GM03348 (cell line): ENCODE data around the gene TSPAN33.
A peak's percentile ranks its signal among the peaks of the same experiment; 100 is the strongest.
"Not testable (repeated sequence)": the region's sequence is repeated elsewhere in the genome, so short reads cannot be mapped to it uniquely, and the experiment has no call there.

Experiments
- DNase-seq: peaks from one replicate; pipeline ENCODE4 v3.0.0; 2012; ENCODE audit warnings: low spot score

Gene TSPAN33

DNA sequence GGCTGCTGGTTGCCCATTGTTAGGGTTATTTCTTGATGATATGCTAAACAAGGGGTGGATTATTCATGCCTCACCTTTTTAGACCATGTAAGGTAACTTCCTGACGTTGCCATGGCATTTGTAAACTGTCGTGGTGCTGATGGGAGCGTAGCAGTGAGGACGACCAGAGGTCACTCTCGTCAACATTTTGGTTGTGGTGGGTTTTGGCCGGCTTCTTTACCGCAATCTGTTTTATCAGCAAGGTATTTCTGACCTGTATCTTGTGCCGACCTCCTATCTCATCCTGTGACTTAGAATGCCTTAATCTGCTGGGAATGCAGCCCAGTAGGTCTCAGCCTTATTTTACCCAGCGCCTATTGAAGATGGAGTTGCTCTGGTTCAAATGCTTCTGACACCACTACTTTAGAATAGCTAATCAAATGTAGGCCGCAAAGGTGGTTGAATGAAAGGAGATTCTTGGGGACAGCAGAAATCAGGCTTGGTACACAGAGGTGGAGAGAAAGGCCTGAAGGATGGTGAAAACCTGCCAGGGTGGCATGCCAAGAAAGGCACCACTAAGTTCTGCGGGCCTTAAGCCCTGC, 26.0 kb downstream of the TSPAN33 start:
- DNase-seq = no peak

DNA sequence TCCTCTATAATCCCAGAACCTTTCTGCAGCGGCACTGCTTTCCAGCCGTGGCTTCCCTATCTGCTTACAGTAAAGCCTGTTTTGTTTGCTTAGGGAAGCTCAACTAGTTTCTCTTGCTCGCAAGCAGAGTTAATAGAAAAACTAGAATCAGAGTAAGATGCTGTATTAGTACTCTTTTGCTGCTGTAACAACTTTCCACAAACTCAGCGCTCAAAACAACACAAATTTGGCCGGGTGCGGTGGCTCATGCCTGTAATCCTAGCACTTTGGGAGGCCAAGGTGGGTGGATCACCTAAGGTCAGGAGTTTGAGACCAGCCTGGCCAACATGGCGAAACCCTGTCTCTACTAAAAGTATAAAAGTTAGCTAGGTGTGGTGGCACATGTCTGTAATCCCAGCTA, 29.4 kb downstream of the TSPAN33 start:
- DNase-seq = not testable (repeated sequence)

DNA sequence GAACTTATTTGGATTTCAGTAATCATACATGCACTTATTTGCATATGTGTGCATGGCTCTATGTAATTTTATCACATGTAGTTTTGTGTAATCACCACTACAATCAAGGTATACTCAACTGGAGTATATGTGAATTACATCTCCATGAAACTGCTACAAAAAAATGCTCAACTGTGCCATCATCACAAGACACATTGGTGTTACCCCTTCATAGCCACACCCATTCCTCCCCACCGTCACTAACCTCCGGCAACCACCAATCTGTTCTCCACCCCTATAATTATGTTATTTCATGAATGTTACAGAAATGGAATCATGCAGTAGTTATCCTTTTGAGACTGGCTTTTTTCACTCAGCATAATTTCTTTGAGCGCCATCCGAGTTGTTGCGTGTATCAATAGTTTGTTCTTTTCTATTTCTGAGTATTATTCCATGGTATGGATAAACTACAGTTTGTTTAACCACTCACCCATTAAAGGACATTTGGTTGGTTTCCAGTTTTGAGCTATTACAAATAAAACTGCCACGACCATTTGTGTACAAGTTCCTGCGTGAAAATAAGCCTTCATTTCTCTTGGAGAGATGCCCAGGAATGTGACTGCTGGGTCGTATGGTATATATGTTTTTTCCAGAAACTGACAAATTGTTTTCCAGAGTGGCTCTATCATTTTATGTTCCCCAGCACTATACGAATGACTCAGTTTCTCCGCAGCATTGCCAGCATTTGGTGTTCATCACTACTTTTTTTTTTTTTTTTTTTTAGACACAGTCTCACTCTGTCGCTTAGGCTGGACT, 32.6 kb downstream of the TSPAN33 start:
- DNase-seq = no peak

DNA sequence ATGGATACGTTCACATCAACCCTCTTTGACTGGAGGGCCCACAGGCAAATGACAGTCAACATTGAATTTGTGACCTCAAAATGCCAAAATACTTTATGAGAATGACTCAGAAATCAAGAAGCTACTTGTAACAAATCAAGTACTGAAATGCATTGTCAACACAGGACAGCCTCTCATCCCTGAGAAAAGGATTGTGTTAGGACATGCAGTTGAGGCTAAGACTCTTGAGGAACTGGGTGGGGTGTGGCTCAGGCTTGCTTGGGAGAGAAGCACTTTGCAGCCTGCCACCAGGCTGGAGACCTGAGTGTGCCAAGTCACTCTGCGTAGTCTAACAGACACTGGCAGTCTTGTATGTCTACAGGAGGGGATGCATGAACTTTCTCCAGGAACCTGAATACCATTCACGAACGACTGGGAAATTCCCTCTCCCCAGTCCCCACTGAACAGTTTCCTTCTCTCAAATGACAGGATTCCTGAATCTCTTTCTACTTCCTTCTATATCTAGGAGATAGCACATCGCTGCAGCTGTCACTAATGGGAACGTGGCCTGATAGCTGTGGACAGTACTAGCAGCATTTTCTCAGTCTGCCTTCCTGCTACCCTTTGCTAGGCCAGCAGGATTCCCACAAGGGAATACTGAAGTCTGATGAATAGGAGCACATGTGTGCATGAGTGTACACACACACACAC, 40.6 kb downstream of the TSPAN33 start:
- DNase-seq = no peak

DNA sequence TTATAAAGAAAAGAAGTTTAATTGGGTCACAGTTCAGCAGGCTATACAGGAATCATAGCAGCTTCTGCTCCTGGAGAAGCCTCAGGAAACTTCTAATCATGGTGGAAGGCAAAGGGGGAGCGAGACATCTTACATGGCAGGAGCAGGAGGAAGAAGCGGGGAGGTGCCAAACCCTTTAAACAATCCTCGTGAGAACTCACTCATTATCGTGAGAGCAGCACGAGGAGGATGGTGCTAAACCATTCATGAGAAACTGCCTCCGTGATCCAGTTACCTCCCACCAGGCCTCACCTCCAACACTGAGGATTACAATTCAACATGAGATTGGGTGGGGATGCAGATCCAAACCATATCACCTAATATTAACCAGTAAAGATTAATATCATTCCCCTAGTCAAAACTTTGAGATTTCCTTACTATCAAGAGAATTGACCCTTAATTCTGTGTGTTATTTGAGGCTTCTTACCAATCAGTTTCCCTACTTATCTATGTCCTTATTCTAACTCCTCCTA, 42.3 kb downstream of the TSPAN33 start:
- DNase-seq = no peak

DNA sequence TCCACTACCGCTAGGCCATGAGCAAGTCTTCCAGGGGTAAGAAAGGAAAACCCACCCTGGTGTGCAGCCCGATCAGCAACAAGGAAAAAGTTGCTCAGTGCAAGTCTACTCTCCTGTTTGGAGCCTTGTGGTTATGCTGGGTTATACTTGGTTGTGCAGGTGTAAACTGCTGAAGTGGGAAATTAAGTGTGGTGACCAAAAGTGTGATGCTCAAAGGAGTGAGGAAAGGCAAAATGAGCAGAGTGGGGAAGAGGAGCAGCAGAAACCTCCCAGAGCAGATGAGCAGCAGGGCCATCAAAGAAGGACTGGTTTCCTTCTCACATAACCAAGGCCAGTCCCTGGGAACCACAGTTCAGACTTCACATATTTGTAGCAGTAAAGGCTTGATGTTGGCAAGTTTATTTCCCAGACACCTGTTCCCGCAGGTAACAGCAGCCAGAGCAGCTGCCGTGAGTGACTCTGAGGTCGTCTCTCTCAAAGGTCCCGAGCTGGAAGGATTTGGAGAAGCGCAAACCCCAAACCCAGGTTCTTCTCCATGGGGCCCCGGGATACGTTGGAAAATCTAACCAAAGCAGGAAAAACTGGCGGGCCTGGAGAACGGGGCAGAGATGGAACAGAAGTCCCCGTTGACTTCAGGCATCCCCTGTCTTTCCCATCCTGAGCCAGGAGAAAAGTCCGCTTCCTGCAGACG, 43.3 kb downstream of the TSPAN33 start:
- no peak for DNase-seq

DNA sequence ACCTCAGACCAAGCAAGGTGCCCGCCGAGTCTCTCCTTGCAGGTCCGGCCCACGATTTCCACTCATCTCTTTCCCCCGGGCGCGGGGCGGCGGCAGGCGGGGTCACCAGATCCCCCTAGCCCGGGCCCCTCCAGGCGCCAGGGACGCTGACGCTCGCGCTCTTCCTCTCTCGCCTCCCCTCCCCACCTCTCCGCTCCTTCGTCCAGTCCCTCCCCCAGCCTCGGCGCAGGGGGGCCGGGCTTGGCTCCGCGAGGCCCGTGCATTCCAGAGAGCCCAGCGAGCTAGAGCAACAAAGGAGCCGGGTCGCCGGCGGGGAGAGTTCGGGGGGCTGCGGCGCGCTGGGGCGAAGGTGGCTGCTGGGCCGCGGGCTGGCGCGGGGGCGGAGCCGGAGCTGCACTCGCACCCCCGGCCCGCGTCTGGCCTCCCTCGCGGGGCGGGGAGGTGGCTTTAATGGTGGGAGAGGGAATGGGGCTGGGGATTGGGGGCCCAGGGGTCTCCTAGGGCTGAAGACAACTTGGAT, 43.9 kb downstream of the TSPAN33 start, which contains the start of gene SMO:
SMO (plus strand) TSS at position 262 of the 520 bp plus-strand sequence. CDS start 519 bp downstream, outside the sequence.
- DNase-seq = peak; percentile 68

DNA sequence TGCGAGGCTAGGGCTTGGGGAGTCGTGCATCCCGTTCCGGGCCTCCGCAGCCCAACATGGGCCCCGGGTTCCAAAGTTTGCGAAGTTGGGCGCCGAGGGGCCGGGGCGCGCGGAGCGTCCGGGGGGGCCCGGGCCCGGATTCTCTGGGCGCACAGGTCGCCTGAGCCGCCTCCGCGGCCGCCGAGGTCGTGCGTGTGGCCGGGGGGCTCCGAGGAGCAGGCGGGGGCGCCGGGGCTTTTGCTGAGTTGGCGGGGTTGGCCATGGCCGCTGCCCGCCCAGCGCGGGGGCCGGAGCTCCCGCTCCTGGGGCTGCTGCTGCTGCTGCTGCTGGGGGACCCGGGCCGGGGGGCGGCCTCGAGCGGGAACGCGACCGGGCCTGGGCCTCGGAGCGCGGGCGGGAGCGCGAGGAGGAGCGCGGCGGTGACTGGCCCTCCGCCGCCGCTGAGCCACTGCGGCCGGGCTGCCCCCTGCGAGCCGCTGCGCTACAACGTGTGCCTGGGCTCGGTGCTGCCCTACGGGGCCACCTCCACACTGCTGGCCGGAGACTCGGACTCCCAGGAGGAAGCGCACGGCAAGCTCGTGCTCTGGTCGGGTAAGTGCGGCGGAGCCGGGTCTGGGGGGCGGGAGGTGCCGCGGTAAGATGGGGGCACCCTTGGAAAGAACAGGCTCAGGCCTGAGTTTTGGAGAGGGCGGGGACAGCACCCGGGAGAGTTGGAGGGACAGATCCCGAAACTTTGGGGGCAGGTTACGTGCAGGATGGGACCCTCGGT, 44.6 kb downstream of the TSPAN33 start:
- peak; percentile 59 for DNase-seq

DNA sequence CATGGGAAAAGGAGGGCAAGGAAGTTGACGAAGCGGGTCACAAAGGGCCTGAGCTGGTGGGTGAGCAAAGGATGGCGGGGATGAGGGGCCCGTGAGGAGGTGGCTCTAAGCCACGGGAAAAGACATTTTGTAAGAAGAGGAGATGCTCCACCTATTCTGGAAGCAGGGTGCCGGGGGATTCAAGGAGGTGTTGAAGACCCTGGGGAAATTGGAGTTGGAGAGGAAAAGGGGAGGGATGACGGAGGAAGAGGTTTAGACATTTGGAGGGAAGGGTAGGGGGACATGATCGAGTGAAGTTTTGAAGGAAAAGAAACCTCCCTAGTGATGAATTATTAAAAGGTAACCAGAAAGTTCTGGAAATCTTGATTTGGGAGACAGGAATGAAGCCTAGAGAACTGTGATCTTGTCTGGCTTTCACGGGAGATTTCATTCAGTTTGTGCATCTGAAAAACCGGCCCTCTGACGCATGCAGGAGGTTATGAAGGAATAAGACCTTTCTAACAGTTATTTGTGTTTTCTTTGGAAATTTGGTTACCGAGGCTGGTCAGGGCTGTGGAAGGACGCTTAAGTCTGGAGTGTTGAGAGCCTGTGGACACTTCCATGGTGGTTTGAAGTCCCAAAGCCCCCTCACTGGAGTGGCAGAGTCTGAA, 45.3 kb downstream of the TSPAN33 start:
- DNase-seq = no peak

DNA sequence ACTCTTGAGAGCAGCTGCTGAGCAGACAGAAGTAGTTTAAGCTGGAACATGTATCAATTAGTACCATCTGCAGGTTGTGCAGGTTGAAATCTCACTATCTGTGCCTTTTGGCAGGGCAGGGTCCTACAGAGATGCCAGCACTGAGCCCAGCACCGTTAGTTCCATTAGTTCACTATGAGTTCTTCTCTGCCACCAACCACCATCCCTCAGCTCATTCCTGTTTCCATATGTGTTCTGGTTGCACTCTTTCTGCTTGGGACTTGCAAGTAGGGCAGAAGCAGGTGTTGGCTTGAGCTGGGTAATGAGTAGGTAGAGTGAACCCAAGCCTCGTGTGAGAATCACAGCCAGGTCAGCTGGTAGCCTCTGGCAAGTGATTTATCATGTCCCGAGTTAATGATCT, 46.8 kb downstream of the TSPAN33 start:
- DNase-seq = no peak

DNA sequence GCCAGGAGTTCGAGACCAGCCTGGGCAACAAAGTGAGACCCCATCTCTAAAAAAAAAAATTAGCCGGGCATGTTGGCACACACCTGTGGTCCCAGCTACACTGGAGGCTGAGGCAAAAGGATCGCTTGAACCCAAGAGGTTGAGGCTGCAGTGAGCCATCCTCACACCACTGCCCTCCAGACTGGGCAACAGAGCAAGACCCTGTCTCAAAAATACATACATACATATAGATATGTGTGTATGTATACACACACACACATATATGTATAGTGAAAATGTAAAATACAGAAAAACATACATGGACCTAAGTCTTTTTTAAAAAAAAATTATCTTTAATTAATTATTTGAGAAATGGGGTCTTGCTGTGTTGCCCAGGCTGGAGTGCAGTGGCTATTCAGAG, 49.4 kb downstream of the TSPAN33 start:
- no peak for DNase-seq

DNA sequence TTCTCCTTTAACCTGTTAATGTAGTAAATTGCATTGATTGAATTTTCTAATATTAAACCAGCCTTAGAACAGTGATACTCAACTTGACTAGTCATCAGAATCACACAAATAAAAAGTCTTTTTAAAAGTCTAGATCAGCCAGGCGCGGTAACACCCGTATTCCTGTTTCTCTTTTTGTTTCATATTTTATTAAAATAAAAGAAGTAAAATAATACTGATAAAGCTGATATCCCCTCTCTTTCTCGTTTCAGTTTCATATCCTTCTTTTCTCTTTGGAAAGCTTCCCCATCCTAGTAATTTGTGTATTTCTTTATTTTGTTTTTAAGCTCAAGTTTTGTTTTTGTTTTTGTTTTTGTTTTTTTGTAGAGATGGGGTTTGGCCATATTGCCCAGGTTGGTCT, 53.3 kb downstream of the TSPAN33 start:
- DNase-seq = no peak

DNA sequence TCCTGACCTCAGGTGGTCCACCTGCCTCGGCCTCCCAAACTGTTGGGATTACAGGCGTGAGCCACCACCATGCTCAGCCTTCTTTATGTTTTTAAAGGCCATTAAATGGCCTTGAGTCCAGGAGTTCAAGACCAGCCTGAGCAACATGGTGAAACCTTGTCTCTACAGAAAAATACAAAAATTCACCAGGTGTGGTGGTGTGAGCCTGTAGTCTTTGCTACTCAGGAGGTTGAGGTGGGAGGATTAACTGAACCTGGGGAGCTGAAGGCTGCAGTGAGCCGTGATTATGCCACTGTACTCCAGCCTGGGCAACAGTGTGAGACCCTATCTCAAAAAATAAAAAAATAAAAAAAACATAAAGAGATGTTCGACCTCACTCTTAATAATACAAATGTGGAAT, 54.9 kb downstream of the TSPAN33 start:
- no peak for DNase-seq

DNA sequence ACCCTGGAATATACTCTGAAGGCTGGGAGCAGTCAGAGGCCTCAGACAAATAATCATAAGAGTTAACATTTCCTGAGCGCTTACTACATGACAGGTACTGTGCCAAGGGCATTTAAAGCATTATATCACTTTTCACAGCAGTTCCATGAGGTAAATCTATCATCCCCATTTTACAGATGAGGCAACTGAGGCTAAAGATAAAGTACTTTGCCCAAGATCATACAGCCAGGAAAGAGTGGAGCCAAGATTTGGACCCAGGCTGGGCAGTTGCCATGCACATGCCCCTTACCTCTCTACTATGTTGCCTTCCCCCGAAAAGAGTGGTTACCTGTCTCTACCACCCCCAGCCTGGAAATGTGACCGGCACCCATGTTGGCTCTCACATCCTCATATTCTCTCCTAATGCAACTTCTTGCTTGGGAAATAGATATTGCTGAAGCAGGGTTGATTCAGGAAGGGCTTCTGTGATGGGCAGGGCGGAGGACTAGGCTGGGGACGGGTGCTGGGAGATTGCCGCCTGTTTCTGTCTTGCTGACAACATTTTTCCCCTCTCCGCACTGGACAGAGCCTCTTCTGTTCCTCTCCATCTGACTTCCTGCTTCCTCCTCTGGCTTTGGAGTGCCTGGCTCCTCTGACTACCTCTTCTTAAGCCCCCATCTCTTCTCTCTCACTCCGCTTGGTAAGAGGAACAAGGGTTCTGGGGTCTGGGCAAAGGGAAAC, 57.7 kb downstream of the TSPAN33 start:
- no peak for DNase-seq

DNA sequence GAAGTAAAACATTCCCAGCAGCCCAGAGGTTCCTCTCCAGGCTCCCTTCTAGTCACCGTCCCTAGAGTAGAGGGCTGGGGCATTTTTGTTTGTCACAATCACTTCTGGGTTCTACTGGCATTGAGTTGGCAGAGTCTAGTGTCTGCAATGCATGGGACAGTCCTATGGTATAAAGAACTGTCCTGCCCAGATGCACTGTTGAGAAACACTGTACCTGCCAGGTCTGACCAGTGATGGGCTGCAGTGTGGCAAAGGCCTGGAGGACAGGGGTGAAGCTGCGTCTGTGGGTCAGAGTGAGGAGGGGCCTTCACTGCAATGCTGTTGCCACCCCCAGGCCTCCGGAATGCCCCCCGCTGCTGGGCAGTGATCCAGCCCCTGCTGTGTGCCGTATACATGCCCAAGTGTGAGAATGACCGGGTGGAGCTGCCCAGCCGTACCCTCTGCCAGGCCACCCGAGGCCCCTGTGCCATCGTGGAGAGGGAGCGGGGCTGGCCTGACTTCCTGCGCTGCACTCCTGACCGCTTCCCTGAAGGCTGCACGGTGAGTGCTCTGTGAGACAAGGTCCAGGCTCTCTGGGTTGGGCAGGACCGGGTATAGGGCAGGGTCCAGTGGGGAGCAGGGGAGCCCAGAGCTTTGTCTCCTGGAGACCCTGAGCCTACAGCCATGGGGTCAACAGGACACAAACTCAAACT, 58.7 kb downstream of the TSPAN33 start:
- DNase-seq = no peak

DNA sequence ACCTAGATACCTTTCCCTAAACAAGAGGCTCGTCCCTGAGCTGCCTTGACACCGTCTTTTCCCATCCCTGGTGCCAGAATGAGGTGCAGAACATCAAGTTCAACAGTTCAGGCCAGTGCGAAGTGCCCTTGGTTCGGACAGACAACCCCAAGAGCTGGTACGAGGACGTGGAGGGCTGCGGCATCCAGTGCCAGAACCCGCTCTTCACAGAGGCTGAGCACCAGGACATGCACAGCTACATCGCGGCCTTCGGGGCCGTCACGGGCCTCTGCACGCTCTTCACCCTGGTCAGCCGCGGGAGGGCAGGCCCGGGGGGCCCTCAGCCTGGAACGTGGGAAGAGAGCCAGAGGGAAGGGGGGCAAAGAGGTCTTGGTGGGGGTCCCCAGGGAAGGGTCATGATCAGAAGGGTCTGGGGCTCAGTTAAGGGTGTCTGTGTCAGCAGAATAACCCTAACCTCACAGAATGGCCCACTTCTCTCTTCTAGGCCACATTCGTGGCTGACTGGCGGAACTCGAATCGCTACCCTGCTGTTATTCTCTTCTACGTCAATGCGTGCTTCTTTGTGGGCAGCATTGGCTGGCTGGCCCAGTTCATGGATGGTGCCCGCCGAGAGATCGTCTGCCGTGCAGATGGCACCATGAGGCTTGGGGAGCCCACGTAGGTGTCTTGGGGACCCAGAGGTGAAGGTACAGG, 60.8 kb downstream of the TSPAN33 start:
- no peak for DNase-seq

DNA sequence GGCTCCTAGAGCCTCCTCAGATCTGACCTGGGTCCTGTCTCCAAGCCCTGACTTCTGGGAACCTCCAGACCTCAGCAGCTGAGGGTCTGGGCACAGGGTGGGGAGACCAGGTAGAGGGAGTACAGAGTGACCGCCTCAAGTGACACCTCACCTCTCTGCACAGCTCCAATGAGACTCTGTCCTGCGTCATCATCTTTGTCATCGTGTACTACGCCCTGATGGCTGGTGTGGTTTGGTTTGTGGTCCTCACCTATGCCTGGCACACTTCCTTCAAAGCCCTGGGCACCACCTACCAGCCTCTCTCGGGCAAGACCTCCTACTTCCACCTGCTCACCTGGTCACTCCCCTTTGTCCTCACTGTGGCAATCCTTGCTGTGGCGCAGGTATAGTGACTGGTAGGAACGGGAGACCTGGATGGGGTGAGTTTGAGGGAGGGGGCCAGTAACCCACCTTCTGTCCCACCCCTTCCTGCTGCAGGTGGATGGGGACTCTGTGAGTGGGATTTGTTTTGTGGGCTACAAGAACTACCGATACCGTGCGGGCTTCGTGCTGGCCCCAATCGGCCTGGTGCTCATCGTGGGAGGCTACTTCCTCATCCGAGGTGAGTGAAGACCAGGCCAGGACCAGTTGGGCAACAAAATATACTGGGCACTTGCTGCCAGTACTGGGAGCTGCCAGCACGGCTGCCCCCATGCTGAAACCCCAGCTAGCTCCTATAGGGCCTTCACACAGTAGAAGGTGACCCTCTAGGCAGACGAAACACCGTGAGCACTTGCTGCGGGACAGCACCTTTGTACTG, 61.7 kb downstream of the TSPAN33 start:
- no peak for DNase-seq

DNA sequence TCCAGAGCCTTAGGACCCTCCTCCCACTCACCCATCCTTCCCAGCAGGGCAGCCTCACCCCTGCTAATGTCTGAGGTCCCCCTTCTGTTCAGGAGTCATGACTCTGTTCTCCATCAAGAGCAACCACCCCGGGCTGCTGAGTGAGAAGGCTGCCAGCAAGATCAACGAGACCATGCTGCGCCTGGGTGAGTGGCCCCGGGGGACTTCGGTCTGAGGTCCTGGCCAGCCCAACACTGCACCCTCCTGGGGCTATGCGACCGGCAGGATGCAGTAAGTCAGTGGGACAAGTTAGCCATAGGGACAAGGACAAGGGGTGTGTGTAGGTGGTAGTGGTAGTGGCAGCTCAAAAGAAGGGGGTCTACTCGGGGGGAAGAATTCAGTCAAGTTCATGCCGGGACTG, 64.2 kb downstream of the TSPAN33 start:
- no peak for DNase-seq
